Cardiac fibroblast (primary cell): ENCODE results near the gene DOCK3.

Source experiments
- DNase-seq, 2 donors: peaks; one replicate each; pipeline versions ENCODE4 v3.0.0 to v3.0.0-alpha.2; 2010; ENCODE audit warnings: low read depth in 2 of 2
- H3K4me3 ChIP-seq, 2 donors: replicated peaks in 1 of 2; 1 replicate in 1 of 2; 2 replicates in 1 of 2; pipeline ENCODE4 v1.5.1; 2011; ENCODE audit warnings: low read depth in 2 of 2, low read length in 2 of 2, mild to moderate bottlenecking in 2 of 2, moderate library complexity in 1 of 2
- TF ChIP-seq, protein P1 (sequence below): IDR thresholded peaks from one replicate; pipeline ENCODE4 v1.5.1; 2011; ENCODE audit warnings: low read depth, mild to moderate bottlenecking, low read length, inconsistent platforms

Gene DOCK3

GRCh38 chr3:51353691-51354090 lies 679.0 kb downstream of the DOCK3 start:
- TF ChIP-seq, protein P1, sequence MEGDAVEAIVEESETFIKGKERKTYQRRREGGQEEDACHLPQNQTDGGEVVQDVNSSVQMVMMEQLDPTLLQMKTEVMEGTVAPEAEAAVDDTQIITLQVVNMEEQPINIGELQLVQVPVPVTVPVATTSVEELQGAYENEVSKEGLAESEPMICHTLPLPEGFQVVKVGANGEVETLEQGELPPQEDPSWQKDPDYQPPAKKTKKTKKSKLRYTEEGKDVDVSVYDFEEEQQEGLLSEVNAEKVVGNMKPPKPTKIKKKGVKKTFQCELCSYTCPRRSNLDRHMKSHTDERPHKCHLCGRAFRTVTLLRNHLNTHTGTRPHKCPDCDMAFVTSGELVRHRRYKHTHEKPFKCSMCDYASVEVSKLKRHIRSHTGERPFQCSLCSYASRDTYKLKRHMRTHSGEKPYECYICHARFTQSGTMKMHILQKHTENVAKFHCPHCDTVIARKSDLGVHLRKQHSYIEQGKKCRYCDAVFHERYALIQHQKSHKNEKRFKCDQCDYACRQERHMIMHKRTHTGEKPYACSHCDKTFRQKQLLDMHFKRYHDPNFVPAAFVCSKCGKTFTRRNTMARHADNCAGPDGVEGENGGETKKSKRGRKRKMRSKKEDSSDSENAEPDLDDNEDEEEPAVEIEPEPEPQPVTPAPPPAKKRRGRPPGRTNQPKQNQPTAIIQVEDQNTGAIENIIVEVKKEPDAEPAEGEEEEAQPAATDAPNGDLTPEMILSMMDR: no peak
- H3K4me3 ChIP-seq: no peak overlapping the region
- DNase-seq: peak in 1 of 2 donors; percentile 63

DNA sequence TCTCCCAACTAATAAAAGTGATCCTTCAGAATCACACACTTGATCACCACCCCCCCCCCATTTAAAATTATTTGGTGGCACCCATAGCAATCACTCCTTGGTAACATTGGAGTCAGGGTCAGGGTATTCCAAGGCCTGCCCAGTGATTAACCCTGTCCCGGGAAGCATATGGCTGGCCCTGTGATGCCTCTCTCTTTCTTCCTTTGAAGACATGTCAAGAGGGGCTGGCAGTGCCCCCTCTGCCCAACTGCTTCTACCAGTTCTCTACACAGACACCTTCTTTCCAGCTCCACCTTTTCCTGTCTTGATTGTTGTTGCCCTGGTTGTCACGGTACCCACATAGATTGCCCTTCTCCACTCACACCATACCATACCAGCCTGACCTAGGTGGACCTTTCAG lies 679.4 kb downstream of the DOCK3 start:
- TF ChIP-seq, protein P1: no peak
- no peak overlapping the region for H3K4me3 ChIP-seq
- no peak for DNase-seq

DNA sequence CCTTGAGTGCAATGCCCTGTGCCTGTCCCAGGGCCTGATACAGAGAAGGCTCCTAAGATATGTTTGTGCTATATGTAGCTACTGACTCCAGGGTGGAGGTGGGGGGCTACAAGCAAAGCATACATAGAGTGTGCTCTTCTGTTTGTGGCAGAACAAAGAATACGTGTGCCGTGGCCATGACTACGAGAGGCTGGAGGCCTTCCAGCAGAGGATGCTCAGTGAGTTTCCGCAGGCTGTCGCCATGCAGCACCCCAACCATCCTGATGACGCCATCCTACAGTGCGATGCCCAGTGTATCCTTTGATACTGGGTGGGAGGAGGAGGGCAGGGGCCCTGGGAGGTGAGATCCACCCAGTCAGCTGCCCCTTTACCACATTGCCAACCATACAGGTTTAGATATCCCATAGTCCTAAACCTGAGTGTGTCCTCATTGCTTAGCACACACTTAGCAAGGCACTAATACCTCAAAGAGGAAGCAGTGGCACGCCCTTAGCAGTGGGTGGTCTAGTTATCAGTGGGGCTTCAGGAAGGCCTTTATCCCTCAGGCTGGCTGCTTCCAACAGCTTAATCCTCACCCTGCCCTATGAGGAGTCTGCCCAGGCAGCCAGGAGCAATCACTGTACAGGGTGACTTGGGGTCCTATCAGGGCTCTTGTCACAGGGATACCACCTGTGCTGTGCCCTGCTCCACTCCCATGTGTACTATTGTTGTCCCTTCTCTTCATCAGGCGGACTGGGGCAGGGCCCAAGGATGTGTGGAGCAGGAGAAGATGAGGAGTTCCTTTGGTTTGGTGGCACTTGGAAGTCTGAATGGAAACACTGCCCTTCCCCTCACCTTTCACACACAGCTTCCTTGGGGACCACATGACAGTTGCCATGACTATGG lies 680.2 kb downstream of the DOCK3 start:
- no peak overlapping the region for H3K4me3 ChIP-seq
- no peak for DNase-seq
- TF ChIP-seq, protein P1: no peak

GRCh38 chr3:51355891-51356578 lies 681.3 kb downstream of the DOCK3 start:
- no peak for DNase-seq
- TF ChIP-seq, protein P1: no peak

GRCh38 chr3:51357856-51358255 lies 683.1 kb downstream of the DOCK3 start:
- DNase-seq: no peak

More at GRCh38 chr3:51355891-51356578, 681.3 kb downstream of the DOCK3 start:
- no peak overlapping the region for H3K4me3 ChIP-seq

GRCh38 chr3:51358981-51359380 lies 684.3 kb downstream of the DOCK3 start:
- H3K4me3 ChIP-seq: no peak overlapping the region
- no peak for DNase-seq
- TF ChIP-seq, protein P1: no peak

More at GRCh38 chr3:51357856-51358255, 683.1 kb downstream of the DOCK3 start:
- no peak overlapping the region for H3K4me3 ChIP-seq
- TF ChIP-seq, protein P1: no peak
